AG04449 (cell line): ENCODE measurements around the gene WDR62.

Source experiments
- CTCF ChIA-PET: fragments of 350-600 bp; formaldehyde crosslinking; extraction: SDS; loops from one replicate; lab custom pipeline; 2021; ENCODE audit warnings: antibody characterized with exemption; lab: Yijun Ruan, JAX
- POLR2A ChIA-PET: fragments of 400-600, 350-600 bp; formaldehyde crosslinking; extraction: SDS; loops from one replicate; lab custom pipeline; 2020; ENCODE audit warnings: antibody characterized with exemption, inconsistent platforms; lab: Yijun Ruan, JAX
- DNase-seq: peaks from one replicate; pipeline ENCODE4 v3.0.0-alpha.2; 2010; ENCODE audit warnings: low read depth, low spot score
- H3K4me3 ChIP-seq: 2 replicates; pipeline ENCODE4 v1.5.1; 2011; ENCODE audit warnings: low read depth, mild to moderate bottlenecking, control low read depth, low read length
- TF ChIP-seq, protein P1 (sequence below): IDR thresholded peaks from one replicate; pipeline ENCODE4 v1.5.1; 2011; ENCODE audit warnings: mild to moderate bottlenecking, moderate library complexity, low read length, control low read depth, inconsistent platforms; ENCODE audit not compliant: insufficient read depth; ENCODE audit errors: missing control alignments

Gene WDR62

DNA sequence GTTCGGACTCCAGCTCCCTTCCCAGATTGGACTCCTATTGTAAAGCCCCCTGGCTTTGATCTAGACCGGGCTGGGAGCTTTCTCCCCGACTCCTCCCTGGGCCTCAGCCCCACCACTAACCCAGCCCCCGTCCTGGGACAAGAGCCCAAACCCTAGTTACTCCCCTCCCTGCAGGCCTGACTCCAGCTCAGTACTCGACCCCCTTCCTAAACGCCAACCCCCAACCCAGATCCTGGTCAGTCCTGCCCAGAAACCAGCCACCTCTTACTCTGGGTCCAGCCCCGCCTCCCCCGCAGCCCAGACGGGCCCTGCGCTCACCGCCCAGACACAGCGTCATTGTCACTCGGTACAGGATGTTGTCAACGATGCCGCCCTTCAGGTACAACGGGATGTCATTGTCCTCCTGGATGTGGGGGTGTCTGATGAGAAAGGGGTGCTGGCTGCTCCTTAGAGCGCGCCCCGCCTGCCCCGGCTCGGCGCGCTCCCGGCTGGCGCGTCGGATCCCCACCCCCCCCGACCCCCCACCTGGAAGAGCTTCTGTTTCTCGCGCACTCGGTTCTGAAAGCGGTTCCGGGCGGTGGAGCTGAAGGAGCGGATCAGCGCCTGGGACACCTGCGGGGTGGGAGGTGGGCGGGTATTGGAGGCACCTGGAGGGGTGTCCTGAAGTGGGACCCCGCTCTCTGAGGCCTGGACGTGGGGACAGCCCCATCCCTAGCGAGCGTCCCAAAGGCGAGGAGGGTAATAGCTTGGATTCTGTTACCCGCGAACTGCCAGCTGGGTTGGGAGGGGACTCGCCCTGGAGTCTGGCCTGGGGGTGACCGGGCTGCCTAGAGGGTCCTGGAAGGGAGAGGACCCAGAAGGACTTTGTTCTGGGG is 96.7 kb downstream of the WDR62 start:
- peak overlapping the region; percentile 12; the same call in 1 of the 2 replicates for H3K4me3 ChIP-seq
- ChIA-PET CTCF (interaction anchor here (0.8 to 1.7 kb wide), 4 partner anchors 19 to 28 kb away, joined by 3 to 6 read pairs (median 5); no protein-coding TSS in a partner anchor), POLR2A (interaction anchor here (0.7 kb wide), 1 partner anchor 15 kb away, joined by 3 read pairs; no protein-coding TSS in a partner anchor)
- TF ChIP-seq, protein P1, sequence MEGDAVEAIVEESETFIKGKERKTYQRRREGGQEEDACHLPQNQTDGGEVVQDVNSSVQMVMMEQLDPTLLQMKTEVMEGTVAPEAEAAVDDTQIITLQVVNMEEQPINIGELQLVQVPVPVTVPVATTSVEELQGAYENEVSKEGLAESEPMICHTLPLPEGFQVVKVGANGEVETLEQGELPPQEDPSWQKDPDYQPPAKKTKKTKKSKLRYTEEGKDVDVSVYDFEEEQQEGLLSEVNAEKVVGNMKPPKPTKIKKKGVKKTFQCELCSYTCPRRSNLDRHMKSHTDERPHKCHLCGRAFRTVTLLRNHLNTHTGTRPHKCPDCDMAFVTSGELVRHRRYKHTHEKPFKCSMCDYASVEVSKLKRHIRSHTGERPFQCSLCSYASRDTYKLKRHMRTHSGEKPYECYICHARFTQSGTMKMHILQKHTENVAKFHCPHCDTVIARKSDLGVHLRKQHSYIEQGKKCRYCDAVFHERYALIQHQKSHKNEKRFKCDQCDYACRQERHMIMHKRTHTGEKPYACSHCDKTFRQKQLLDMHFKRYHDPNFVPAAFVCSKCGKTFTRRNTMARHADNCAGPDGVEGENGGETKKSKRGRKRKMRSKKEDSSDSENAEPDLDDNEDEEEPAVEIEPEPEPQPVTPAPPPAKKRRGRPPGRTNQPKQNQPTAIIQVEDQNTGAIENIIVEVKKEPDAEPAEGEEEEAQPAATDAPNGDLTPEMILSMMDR, result no peak
- no peak for DNase-seq

DNA sequence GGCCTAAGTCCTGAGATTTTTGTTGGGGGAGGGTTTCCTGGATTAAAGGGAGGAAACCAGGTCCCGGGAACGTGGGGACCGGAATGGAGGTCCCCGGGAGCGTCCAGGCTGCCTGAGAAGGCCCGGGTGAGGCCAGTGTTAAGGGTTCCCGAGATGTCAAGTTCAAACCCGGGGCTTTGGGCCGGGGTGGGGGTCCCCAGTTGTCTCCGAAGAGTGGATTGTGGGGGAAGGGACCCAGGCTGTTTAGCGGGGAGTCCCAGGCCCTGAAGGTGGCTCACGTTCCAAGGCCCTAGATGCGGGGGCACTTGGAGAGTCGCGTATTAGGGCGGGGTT is 97.3 kb downstream of the WDR62 start:
- TF ChIP-seq, protein P1, result no peak
- peak overlapping the region; percentile 27 for H3K4me3 ChIP-seq
- CTCF ChIA-PET, result no interaction called here
- POLR2A ChIA-PET, result no interaction called here
- no peak for DNase-seq

DNA sequence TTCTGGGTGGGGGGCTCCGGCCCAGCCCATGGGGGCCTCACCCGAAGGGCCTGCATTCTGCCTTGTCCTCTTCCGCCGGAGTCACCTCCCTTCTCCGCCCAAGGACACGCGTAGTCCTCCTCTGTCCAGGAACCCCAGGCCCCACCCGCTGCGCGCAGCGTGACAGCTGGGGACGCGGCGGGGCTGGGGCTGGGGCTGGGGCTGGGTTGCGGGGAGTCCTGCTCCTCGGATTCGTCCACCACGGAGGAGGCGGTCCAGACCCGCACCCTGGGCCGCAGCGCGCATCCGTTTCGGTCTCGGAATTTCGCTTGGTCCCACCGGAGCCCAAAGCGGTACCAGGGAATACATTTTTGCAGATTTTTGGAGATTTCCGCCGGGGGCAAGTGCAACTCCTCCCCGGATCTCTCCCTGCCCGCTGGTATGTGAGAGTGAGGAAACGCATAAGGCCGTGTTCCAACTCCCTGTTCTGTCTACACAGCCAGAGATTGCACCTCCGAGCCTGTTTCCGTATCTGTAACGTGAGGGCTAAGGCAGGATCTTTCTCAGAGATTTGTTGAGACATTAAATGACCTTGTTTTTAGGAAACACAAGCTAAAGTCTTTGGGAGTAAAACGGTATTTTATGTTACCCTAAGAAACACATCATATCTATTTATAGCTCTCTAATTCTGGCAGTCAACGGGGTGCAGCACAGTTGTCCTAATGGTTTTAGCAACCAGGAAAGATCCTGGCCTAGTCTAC is 97.8 kb downstream of the WDR62 start, which contains the start of gene COX7A1:
TSS of gene COX7A1 (minus strand) at position 96 of the 740 bp plus-strand sequence. CDS start at position 56, 40 bp downstream.
- no peak for DNase-seq
- H3K4me3 ChIP-seq, result peak within 1 kb of the TSS; percentile 27
- TF ChIP-seq, protein P1, result no peak
- ChIA-PET CTCF (interaction anchor here (0.8 to 2.1 kb wide), 5 partner anchors 12 to 92 kb away, joined by 3 to 10 read pairs (median 3); no protein-coding TSS in a partner anchor), POLR2A (interaction anchor here (1.1 to 1.7 kb wide), 2 partner anchors 8 to 13 kb away, joined by 4 to 5 read pairs; partner anchors contain the start of gene CAPNS1)

DNA sequence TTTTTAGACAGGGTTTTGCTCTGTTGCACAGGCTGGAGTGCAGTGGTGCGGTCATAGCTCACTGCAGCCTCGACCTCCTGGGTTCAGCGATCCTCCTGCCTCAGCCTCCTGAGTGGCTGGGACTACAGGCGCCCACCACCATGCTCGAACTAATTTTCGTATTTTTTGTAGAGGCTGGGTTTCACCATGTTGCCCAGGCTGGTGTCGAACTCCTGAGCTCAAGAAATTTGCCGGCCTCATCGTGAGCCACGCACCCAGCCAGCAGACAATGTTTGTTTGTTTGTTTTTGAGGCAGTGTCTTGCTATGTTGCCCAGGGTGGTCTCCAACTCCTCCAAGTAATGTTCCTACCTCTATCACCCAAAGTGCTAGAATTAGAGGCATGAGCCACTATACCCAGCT is 98.4 kb downstream of the WDR62 start:
- ChIA-PET POLR2A (interaction anchor here (1.1 to 1.7 kb wide), 2 partner anchors 9 to 14 kb away, joined by 4 to 5 read pairs; partner anchors contain the start of gene CAPNS1), CTCF (interaction anchor here (0.8 to 2.1 kb wide), 5 partner anchors 12 to 92 kb away, joined by 3 to 10 read pairs (median 3); no protein-coding TSS in a partner anchor)
- H3K4me3 ChIP-seq, result no peak overlapping the region
- TF ChIP-seq, protein P1, result no peak
- DNase-seq, result no peak
